Muscle layer of colon (tissue), 2 donors: ENCODE data around the gene WHRN.

ENCODE experiments used
- H3K27ac ChIP-seq: one replicate; pipeline ENCODE4 v1.7.0; 2013; ENCODE audit warnings: low read depth, mild to moderate bottlenecking, low read length, moderate library complexity
- H3K27me3 ChIP-seq, 2 donors: one replicate each; pipeline ENCODE4 v1.7.0; 2013; ENCODE audit warnings: low read length in 2 of 2, mild to moderate bottlenecking in 2 of 2; ENCODE audit not compliant: insufficient read depth in 2 of 2, control insufficient read depth in 1 of 2
- H3K36me3 ChIP-seq: one replicate; pipeline ENCODE4 v1.7.0; 2013; ENCODE audit warnings: mild to moderate bottlenecking, low read length; ENCODE audit not compliant: insufficient read depth
- H3K4me1 ChIP-seq: one replicate; pipeline ENCODE4 v1.7.0; 2013; ENCODE audit warnings: mild to moderate bottlenecking, low read length; ENCODE audit not compliant: insufficient read depth
- H3K4me3 ChIP-seq, 2 donors: one replicate each; pipeline ENCODE4 v1.7.0; 2013; ENCODE audit warnings: low read length in 2 of 2, low read depth in 1 of 2, mild to moderate bottlenecking in 1 of 2, moderate library complexity in 1 of 2
- H3K9ac ChIP-seq: one replicate; pipeline ENCODE4 v1.7.0; 2013; ENCODE audit warnings: low read length
- H3K9me3 ChIP-seq: one replicate; pipeline ENCODE4 v1.7.0; 2013; ENCODE audit warnings: mild to moderate bottlenecking, low read length
- donor health status: abdominal sarcoma.
- donor health status: Adenocarcinoma of cecum.

The WHRN gene

GRCh38 chr9:114499941-114500696 is 5.2 kb downstream of the WHRN start:
- Histone ChIP-seq H3K36me3 (peaks cover 3% of the 10 kb centered on the region), H3K27me3 (no peaks in the 10 kb centered on the region), H3K9ac (no peak overlapping the region), H3K9me3 (no peaks in the 10 kb centered on the region), H3K4me1 (peaks cover 28% of the 10 kb centered on the region), H3K27ac (no peak overlapping the region), H3K4me3 (no peak overlapping the region)

- H3K4me3 ChIP-seq, result no peak overlapping the region
- no peak overlapping the region for H3K9ac ChIP-seq
- H3K27me3 ChIP-seq, result no peaks in the 10 kb centered on the region
- peaks cover 3% of the 10 kb centered on the region for H3K36me3 ChIP-seq
- H3K27ac ChIP-seq, result no peak overlapping the region
- no peaks in the 10 kb centered on the region for H3K9me3 ChIP-seq
- H3K4me1 ChIP-seq, result peaks cover 28% of the 10 kb centered on the region
Observed at GRCh38 chr9:114499528-114499927, 5.7 kb downstream of the WHRN start.

GRCh38 chr9:114497727-114498382 is 7.4 kb downstream of the WHRN start:
- peaks cover 3% of the 10 kb centered on the region for H3K36me3 ChIP-seq
- peaks cover 14% of the 10 kb centered on the region for H3K4me1 ChIP-seq
- no peaks in the 10 kb centered on the region for H3K27me3 ChIP-seq
- no peak overlapping the region for H3K4me3 ChIP-seq
- H3K9me3 ChIP-seq, result no peaks in the 10 kb centered on the region
- H3K9ac ChIP-seq, result no peak overlapping the region
- no peak overlapping the region for H3K27ac ChIP-seq

- Histone ChIP-seq H3K9me3 (no peaks in the 10 kb centered on the region), H3K4me3 (no peak overlapping the region), H3K27ac (no peak overlapping the region), H3K36me3 (peaks cover 3% of the 10 kb centered on the region), H3K27me3 (no peaks in the 10 kb centered on the region), H3K4me1 (peaks cover 10% of the 10 kb centered on the region), H3K9ac (no peak overlapping the region)
Observed at GRCh38 chr9:114497236-114497635, 8.0 kb downstream of the WHRN start.

GRCh38 chr9:114496011-114496410 is 9.3 kb downstream of the WHRN start:
- Histone ChIP-seq H3K9ac (no peak overlapping the region), H3K4me1 (peaks cover 4% of the 10 kb centered on the region), H3K36me3 (peaks cover 3% of the 10 kb centered on the region), H3K27me3 (no peaks in the 10 kb centered on the region), H3K4me3 (no peak overlapping the region), H3K27ac (no peak overlapping the region), H3K9me3 (no peaks in the 10 kb centered on the region)

GRCh38 chr9:114494776-114495569 is 10.3 kb downstream of the WHRN start:
- Histone ChIP-seq H3K9ac (no peak overlapping the region), H3K27ac (no peak overlapping the region)

GRCh38 chr9:114493521-114494184 is 11.6 kb downstream of the WHRN start:
- Histone ChIP-seq H3K9ac (no peak overlapping the region), H3K4me1 (no peaks in the 10 kb centered on the region), H3K9me3 (no peaks in the 10 kb centered on the region), H3K27me3 (no peaks in the 10 kb centered on the region), H3K27ac (no peak overlapping the region), H3K4me3 (no peak overlapping the region), H3K36me3 (peaks cover 3% of the 10 kb centered on the region)

More at GRCh38 chr9:114494776-114495569, 10.3 kb downstream of the WHRN start:
- no peak overlapping the region for H3K4me3 ChIP-seq
- H3K4me1 ChIP-seq, result no peaks in the 10 kb centered on the region
- peaks cover 3% of the 10 kb centered on the region for H3K36me3 ChIP-seq
- no peaks in the 10 kb centered on the region for H3K9me3 ChIP-seq
- no peaks in the 10 kb centered on the region for H3K27me3 ChIP-seq

GRCh38 chr9:114492991-114493390 is 12.3 kb downstream of the WHRN start:
- Histone ChIP-seq H3K36me3 (peaks cover 3% of the 10 kb centered on the region), H3K4me3 (no peak overlapping the region), H3K9me3 (no peaks in the 10 kb centered on the region), H3K4me1 (no peaks in the 10 kb centered on the region), H3K9ac (no peak overlapping the region), H3K27ac (no peak overlapping the region), H3K27me3 (no peaks in the 10 kb centered on the region)

- Histone ChIP-seq H3K27ac (no peak overlapping the region), H3K4me1 (no peaks in the 10 kb centered on the region), H3K4me3 (no peak overlapping the region), H3K27me3 (no peaks in the 10 kb centered on the region), H3K9me3 (no peaks in the 10 kb centered on the region), H3K36me3 (no peaks in the 10 kb centered on the region), H3K9ac (no peak overlapping the region)
Observed at GRCh38 chr9:114491430-114492003, 13.8 kb downstream of the WHRN start.

- no peaks in the 10 kb centered on the region for H3K36me3 ChIP-seq
- H3K4me1 ChIP-seq, result no peaks in the 10 kb centered on the region
- H3K27me3 ChIP-seq, result no peaks in the 10 kb centered on the region
- no peak overlapping the region for H3K27ac ChIP-seq
- H3K4me3 ChIP-seq, result no peak overlapping the region
- H3K9ac ChIP-seq, result no peak overlapping the region
- H3K9me3 ChIP-seq, result no peaks in the 10 kb centered on the region
Observed at GRCh38 chr9:114489928-114490327, 15.3 kb downstream of the WHRN start.
